EL (cell line): ENCODE data around the gene C5AR2.
"Not testable (repeated sequence)": the region's sequence is repeated elsewhere in the genome, so short reads cannot be mapped to it uniquely, and the experiment has no call there.

ENCODE experiments used
- DNase-seq: peaks from one replicate; pipeline ENCODE4 v3.0.0-alpha.2; 2016

The C5AR2 gene

DNA sequence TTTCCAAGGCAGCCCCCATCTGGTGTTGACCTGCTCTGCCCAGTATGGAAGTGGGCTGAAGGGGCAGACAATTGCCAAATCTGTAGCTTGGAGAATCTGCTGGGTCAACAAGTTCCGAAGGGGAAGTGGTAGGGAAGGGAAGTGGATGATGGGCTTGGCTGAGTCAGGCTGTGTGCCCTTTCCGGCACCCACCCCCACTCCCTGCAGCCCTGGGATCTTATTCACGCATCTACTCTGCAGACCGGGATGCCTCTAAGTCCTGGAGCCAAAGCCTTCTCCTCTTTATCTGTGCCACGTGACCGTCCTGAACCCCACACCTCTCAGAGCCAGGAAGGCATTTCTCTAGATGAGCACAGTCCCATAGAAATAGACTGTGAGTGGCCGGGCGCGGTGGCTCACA, 7.5 kb upstream of the C5AR2 start:
- no peak for DNase-seq

GRCh38 chr19:47330466-47330869, 1.5 kb upstream of the C5AR2 start:
- no peak for DNase-seq

DNA sequence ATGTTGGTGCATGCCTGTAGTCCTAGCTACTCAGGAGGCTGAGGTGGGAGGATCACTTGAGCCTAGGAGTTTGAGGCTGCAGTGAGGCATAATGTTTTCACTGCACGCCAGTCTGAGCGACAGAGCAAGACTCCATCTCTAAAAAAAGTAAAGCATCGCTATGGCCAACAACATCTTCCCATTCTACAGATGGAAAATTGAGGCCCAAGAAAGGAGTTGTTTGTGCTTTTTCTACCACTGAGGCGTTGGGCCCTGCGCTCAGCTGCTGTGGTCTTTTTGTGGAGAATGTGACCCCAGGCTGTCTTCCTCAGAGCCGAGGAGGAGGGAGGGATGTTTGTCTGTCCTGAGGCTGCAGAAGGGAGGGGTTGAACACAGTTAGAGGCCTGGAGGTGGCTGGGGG, 485 bp upstream of the C5AR2 start:
- DNase-seq = no peak

GRCh38 chr19:47336765-47337718, 5.1 kb downstream of the C5AR2 start:
- not testable (repeated sequence) for DNase-seq

DNA sequence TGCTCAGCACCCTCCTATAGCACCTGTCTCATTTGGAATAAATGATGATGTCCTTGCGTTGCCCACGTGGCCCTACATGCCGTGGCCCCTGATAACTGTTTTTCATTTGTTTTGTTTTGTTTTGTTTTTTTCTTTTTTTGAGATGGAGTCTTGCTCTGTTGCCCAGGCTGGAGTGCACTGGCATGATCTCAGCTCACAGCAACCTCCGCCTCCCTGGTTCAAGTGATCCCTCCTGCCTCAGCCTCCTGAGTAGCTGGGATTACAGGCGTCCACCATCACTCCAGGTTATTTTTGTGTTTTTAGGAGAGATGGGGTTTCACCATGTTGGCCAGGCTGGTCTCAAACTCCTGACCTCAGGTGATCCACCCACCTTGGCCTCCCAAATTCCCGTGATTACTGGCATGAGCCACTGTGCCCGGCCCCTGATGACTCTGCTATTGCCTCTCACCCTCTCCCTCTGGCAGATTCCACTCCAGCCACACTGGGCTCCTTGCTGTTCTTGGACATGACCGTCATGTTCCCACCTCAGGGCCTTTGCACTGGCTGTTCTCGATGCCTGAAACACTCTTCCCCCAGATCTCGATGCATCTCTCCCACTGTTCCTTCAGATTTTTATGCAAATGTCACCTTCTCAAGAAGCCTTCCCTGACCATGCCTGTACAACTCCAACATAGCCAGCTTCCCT, 7.4 kb downstream of the C5AR2 start:
- DNase-seq = no peak

DNA sequence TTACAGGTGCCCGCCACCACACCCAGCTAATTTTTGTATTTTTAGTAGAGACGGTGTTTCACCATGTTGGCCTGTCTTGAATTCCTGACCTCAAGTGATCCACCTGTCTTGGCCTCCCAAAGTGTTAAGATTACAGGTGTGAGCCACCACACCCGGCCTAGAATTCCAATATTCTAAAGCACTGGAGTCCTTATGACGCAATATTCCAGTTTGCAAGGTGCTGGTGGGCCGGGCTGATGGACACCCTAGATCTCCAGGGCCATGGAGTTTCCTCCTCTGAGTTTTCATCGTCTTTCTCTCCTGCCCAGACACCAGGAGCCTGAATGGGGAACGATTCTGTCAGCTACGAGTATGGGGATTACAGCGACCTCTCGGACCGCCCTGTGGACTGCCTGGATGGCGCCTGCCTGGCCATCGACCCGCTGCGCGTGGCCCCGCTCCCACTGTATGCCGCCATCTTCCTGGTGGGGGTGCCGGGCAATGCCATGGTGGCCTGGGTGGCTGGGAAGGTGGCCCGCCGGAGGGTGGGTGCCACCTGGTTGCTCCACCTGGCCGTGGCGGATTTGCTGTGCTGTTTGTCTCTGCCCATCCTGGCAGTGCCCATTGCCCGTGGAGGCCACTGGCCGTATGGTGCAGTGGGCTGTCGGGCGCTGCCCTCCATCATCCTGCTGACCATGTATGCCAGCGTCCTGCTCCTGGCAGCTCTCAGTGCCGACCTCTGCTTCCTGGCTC, 8.7 kb downstream of the C5AR2 start:
- DNase-seq = no peak

GRCh38 chr19:47341734-47342133, 9.8 kb downstream of the C5AR2 start:
- no peak for DNase-seq

DNA sequence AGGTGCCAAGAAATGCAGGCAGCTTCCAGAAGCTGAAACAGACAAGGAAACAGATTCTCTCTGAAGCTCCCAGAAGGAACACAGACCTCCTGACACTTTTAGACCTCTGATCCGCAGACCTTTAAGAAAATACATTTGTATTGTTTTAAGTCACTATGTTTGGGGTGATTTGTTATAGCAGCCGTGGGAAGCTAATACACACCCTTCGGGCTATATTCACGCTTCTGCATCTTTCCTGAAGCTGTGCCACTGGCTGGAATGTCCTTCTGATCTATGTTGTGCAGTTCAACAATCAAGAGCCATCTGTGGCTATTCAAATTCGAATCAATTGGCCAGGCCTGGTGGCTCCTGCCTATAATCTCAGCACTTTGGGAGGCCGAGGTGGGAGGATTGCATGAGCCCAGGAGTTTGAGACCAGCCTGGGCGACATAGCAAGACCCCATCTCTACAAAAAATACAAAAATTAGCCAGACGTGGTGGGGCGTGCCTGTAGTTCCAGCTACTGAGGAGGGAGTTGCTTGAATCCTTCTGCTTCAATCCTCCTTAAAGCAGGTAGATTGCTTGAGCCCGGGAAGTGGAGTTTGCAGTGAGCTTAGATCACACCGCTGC, 11.3 kb downstream of the C5AR2 start:
- DNase-seq = no peak

DNA sequence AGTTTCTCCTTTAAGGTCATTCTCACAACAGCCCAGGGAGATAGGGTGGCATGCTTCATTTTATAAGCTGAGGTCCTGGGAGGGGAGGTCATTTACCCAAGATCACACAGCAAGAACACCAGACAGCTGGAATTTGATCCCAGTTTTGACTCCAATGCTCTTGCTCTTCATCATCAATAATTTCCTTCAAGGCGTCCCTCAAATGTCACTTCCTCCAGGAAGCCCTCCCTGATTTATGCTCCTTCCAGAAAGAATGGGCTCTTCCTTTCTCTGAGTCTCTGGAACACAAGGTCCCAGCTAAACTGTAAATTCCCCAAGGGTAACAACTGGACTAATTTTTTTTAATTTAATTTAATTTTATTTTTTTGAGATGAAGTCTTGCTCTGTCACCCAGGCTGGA, 12.4 kb downstream of the C5AR2 start:
- DNase-seq = no peak

- DNase-seq = not testable (repeated sequence)
These were observed 14.0 kb downstream of the C5AR2 start for GRCh38 chr19:47346024-47346423.

DNA sequence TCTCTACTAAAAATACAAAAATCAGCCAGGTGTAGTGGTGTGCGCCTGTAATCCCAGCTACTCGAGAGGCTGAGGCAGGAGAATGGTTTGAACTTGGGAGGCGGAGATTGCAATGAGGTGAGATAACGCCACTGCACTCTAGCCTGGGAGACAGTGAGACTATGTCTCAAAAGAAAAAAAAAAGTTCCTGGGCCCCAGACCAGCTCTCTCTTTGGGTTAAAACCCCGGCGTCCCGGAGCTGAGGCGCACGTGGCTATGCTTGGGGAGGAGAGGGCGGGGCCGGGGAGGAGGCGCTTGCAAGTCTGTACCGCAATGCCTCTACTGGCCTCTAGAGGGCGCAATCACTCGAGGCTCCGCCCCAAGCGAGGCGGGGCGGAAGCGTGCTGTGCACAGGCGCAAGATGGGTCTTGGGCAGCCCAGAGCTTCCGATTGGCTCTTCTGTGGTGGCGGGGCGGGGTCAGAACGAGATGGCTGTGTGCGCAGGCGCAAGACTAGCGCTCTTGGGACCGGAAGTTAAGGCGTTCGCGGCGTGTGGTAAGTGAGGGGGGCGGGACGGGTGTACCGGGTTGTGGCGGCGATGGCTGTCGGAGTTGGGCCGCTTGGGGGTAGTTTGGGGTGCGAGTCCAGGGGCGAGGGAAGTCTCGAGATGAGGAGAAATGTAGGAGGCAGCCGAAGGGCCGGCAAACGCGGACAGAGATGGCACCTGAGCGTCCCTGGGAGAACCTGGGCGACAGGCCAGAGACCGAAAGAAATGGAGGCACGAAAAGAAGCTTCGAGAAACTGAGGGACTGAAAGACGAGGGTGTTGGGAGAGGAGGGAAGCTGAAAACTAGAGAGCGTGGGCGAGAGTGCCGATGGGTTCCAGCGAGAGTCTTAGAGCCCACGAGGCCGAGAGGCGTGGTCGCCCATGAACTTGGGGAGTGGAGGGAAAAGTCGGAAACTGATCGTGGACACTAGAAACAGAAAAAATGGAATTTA, 17.1 kb downstream of the C5AR2 start, which contains the start of gene DHX34:
Gene DHX34, plus strand, starts transcription at position 497 of the 977 bp plus-strand sequence. CDS start 3,716 bp downstream, outside the sequence.
- peak; percentile 99 for DNase-seq

GRCh38 chr19:47350630-47351029, 18.7 kb downstream of the C5AR2 start:
- DNase-seq = no peak

DNA sequence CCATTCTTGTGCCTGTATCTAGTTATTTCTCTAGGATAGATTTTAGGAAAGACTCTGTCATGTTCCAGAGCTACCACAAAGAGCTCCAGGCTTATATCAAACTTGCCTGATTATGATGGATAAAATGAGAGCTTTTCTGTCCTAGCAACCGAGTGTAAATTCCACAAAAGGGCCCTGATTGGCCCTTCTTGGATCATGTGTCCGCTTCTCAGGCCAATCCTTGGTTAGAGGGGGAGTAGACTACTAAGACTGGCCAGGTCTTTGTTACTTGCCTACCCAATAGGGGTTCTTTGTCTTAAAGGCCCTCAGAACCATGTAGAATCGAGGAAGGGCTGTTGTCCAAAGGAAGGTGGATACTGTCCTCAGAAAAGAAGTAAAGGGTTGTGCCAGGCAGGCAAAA, 19.6 kb downstream of the C5AR2 start:
- DNase-seq = peak; percentile 32

DNA sequence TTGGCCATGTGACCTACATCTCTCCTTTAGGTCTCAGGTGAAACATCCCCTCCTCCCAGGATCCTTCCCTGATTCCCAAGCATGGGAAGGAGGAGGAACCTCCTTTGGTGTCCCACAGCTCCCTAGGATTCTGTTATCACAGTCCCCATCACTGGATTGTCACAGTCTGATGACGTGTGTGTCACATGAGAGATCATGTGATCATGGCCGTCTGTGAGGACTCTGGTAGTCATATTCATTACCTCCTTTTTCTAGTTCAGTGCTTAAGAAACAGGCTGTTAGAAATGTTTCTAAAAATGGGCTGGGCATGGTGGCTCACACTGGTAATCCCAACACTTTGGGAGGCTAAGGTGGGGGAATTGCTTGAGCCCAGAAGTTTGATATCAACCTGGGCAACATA, 20.1 kb downstream of the C5AR2 start:
- no peak for DNase-seq

- no peak for DNase-seq
These were observed 21.3 kb downstream of the C5AR2 start for GRCh38 chr19:47353307-47353712.

DNA sequence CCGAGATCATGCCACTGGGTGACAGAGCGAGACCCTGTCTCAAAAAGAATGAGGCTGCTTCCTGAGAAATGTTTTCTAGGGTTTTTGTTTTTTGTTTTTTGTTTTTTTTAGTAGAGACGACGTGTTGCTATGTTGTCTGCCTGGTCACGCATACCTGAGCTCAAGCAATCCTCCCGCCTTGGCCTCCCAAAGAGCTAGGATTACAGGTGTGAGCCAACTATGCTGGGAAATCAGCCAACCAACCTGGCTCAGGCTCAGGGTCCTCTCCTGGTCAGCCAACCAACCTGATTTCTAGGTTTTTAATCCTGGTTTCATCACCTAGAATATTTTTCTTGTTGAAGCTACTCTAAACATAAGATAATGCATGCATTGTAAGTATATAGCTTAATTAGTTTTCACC, 24.9 kb downstream of the C5AR2 start:
- no peak for DNase-seq

DNA sequence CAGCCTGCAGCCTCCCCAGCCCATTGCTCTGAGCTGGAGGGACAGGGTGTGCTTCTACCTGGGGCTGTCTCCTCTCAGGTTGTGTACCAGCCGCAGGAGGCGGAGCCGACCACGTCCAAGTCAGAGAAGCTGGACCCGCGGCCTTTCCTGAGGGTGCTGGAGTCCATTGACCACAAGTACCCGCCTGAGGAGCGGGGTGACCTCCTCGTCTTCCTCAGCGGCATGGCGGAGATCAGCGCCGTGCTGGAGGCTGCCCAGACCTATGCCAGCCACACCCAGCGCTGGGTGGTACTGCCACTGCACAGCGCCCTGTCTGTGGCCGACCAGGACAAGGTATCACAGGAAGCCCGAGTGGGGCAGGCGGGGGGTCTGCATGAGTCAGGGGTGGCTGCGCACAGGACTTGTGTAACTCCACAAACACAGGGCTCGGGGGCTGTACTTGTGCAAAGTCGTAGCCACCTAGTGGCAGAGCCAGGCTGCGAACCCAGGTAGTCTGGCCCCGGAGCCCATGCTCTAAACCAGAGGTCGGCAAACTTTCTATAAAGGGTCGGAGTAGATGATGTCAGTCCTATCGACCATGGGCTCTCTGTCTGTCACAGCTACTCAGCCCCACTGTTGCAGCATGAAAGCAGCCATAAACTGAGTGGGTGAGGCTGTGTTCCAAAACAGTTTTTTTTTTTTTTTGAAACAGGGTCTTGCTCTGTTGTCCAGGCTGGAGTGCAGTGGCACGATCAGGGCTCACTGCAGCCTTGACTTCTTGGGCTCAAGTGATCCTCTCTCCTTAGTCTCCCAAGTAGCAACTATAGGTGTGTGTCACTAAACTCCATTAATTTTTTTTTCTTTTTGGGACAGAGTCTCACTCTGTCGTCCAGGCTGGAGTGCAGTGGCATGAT, 26.1 kb downstream of the C5AR2 start:
- DNase-seq = no peak

- no peak for DNase-seq
These were observed 27.0 kb downstream of the C5AR2 start for GRCh38 chr19:47358936-47359335.

- DNase-seq = no peak
These were observed 30.3 kb downstream of the C5AR2 start for GRCh38 chr19:47362321-47362720.

DNA sequence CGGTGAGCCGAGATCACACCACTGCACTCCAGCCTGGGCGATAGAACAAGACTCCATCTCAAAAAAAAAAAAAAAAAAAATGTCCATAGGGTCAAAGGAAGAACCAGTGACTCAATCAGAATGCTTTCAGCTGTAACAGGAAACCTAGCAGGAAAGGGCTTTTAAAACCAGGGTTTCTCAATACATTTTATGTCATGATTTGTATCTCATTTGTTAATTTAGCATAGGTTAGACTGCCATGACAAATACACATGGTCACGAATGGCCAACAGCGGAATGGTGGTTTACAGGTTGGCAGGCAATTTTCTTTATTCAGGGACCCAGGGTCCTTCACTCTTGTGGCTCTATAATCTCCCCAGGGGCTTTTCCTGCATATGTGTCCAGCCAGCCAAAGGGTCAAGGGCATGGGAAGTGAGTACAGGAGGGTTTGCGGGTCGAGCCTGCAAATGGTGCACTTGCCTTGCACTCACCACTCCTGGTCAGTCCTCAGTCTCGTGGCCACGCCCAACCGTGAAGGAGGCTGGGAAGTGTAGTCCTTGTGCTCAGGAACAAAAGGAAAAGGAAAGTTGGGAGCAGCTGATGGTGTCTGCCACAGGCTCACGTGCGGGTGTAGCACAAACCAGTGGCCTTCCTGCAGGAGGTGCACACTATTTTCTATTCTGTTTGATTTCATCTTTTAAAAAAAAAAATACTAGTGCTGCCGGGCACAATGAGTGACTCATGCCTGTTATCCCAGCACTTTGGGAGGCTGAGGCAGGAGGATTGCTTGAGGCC, 32.0 kb downstream of the C5AR2 start:
- peak; percentile 35 for DNase-seq
